ENCODE data around the gene SPINK2.

The SPINK2 gene, protein sequence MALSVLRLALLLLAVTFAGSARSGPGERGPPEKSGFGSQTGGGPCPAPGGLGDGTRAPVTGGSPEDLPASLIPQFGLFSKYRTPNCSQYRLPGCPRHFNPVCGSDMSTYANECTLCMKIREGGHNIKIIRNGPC

DNA sequence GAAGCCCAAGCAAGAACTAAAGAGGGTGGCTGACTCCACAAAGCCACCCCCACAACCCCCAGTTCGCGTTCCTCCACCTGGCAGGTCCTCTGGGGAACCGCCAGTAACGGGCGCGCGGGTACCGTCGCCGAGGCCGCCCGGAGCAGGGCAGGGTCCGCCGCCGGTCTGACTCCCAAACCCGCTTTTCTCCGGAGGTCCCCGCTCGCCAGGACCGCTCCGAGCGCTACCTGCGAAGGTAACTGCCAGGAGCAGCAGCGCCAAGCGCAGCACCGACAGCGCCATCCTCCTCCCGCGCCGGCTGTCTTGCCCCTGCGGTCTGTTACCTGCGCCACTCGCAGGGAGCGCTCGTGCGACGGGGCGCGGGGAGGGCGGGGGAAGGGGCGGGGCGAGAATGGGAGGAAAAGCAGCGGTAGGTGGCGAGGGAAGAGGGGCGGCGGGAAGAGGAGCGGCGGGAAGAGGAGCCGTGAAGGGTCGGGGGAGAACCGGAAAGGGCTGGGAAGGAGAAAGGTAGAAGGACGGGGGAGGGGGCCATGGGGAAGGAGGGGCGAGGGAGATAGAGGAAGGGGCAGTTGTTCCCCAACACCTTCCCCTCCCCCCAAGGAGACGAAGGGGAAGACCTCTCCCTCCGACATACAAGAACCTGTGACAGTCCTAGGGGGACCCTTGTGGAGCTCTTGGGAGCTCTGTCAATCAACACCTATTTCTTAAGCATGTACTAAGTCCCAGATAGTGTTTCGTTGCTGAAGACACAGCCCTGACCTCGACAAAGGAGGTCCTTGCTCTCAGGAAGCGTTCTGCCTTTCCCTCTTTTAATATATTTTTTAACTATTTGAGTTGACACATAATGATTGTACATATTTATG lies at the start of gene SPINK2:
Gene SPINK2 (minus strand): TSS at position 321 of the 863 bp plus-strand sequence. CDS start 39 bp downstream, at position 282.
- peak; percentile 53 for DNase-seq (ENCODE audit: low read depth)

DNA sequence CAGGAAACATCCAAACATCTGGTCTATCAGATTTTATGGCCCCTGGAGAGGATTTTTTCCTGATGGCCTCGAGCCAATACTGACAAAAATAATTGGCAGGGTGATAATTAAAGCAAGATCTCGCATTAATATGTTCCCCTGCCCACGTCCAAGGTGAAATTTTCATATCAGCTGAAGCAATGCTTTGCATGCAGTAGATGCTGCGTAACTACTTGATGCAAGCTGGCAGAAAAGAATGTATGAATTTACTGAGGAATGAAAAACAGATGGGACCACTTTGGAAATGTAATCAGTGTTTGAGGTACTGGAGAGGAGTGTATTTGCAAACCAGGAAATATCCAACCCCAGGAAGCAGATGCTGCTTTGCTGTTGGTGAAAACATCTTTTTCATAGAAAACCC lies 49.4 kb upstream of the SPINK2 start:
- no peak for DNase-seq (ENCODE audit: low read depth)

DNA sequence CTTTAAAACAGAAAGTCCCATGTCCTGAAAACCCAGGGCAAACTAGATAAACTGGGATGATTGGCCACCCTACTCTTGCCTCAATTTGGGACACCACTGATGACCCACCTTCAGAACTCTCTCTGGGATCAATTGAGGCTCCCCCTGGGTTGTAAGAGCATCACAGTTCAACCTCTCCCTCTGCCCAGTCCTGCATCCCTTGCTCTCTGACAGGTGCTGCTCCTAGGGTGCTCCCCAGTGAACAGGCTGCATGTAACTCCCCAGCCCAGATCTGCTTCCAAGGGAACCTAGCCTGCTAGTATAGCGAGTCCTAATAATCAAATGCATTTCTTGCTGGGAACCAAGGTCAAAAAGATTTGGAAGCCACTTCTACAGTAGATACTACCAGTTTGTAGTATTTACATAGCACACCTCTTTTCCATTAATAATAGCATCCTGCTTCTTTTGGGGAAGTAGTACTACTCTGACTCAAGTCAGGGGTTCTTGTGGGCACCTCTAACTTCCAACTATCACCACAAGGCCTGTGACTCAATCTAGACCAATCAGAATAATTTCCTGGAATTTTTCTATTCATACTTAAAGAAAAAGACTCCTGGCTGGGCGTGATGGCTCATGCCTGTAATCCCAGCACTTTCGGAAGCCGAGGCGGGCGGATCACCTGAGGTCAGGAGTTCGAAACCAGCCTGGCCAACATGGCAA lies 42.1 kb upstream of the SPINK2 start:
- DNase-seq (ENCODE audit: low read depth): no peak

DNA sequence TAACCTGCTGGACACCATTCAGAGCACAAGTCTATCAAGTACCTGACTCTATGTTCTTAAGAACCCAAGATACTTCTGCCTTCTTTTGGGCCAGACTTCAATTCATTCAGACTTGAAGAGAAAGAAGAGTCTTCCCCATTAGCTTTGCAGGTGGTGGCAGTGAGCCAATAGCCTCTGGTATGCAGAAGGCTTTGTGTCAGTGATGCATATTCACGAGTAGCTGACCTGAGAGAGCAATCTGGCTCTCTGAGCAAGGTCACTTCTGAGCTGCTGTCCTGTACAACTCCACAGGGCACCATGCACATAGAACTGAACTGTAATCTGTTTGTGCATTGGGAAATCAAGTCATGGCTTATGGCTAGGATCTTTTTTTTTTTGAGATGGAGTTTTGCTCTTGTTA lies 39.9 kb upstream of the SPINK2 start:
- no peak for DNase-seq (ENCODE audit: low read depth)

DNA sequence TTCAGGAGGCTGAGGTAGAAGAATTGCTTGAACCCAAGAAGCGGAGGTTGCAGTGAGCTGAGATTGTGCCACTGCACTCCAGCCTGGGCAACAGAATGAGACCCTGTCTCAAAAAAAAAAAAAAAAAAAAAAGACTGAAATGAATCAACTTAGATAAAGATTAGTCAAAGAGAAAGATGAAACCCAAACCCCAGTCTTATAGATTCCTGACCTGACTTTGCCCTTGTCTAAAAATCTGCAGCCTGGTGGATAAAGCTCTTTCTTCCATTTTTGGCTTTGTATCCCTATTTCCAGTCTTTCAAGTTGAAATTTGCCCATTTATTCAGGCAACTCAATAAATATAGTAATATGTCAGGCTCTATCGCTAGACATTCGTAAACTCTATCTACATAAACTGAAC lies 39.3 kb upstream of the SPINK2 start:
- no peak for DNase-seq (ENCODE audit: low read depth)

DNA sequence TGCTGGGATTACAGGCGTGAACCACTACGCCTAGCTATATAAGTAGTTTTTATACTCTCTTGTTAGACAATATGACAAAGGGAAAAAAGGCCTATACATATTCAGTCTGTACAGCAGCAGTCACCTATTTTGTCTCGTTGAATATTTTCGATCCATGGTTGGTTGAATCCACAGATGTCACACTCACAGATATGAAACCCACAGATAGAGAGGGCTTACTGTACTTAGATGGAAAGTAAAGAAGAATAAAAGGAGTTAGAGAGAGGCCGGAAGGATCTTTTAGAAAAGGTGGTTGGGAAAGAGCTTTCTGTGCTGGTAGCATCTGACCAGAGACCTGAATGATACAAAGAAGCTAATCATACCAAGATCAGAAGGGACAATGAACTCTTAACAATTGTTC lies 38.3 kb upstream of the SPINK2 start:
- DNase-seq (ENCODE audit: low read depth): no peak

DNA sequence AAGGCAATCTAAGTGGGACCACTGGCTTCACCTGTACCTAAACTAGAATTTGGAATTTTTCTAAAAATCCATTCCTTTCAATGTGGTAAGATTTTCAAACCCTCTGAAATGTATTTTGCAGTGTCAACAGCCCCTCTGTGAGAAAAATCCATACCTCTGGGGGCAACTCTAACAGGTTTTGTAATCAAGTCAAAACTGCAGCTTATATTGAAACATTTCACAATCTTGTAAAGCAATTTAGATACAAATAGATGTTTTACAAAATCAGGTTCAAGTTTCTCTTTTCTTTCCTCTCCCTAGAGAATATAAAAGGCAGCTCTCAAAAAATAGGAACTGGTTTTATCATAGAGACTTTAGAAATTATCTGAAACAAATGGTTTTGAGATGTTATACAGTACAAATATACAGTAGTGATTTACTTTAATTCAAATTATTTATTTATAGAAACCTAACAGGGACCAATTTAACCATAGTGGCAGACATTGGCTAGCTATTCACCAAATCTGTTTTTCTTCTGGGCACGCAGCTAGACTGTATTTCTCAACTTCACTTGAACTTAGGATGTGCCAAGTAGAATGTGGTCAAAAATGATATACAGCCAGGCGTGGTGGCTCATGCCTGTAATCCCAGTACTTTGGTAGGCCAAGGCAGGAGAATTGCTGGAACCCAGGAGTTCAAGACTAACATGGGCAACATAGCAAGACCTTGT lies 36.3 kb upstream of the SPINK2 start:
- DNase-seq (ENCODE audit: low read depth): no peak

DNA sequence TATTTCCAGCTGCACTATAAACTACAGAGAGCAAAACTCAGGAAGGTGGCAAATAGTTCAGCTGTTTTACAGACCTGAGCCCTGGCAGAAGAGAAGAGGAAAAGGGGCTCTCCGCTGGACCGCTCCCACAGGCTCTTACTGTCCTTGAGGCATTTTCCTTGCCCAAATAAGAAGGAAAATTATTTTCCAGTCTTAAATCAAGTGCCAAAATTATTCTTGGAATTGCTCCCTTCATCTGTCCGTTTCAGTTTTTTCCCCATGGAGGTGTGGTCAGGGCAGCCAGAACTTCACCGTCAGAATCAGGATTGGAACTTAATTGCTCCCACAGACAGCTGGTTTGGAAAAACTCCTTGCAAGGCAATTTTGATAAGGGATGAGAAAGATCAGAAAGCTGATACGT lies 35.2 kb upstream of the SPINK2 start:
- DNase-seq (ENCODE audit: low read depth): no peak

DNA sequence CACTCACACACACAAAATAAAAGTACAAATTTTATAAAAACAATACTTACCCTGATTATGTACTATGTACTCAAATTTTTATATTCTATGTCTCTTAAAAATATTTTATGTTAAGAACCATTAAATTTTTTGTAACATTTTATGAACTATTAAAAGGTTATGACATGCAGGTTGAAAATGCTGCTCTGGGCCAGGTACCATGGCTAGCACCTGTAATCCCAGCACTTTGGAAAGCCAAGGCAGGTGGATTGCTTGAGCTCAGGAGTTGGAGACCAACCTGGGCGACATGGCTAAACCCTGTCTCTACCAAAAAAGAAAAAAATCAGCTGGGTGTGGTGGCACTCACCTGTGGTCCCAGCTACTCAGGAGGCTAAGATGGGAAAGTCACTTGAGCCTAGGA lies 29.4 kb upstream of the SPINK2 start:
- DNase-seq (ENCODE audit: low read depth): no peak

DNA sequence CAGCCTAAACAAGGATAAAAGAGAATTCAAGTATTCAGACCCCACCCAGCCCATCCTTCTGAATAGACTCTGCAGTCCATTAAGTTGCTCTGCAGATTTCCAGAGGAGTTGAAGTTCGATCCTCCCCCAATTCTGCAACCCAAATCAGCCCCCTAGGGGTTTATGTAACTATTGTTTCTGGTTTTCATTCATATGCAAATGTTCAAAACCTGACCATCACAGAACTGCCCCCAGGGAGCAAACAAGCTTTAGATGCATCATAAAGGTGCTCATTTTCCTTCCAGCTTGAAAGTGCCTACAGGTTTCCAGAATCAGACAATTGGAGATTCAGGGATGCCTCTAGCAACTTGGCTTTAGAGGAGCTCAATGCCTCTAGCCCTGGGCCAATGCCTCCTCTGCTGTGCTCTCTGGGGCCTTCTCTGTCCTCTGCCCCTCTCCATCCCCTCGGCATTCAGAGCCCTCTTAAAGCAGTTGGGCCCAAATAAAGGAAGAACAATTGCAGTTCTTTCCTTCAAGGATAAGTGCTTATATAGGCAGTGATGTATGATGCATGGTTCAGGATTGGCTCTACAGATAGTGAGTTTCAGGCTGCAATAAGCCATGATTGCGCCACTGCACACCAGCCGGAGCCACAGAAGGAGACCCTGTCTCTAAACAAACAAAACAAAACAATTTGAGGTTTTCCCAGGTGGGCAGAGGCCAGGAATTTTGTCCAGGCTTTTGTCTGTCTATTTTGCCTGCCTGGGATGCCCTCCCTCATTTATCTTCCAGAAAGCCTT lies 23.5 kb upstream of the SPINK2 start:
- no peak for DNase-seq (ENCODE audit: low read depth)

DNA sequence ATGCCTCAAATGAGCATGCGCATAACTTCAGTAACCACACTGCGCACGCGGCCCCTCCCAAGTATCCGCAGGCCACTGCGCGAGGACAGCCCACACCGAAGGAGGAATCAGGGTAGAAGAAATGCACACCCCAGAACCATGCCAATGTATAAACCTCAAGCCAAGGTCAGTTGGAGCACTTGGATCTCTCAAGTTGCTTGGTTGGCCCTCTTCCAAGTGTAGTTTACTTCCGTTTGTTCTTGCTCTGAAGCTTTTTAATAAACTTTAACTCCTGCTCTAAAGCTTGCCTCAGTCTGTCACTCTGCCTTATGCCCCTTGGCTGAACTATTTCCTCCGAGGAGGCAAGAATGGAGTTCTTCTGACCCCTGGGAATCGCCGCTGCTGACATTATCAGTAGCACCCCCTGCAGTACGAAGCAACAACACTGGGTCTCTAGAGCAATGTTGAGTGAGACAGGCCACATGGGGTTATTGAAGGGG lies 22.0 kb upstream of the SPINK2 start:
- no peak for DNase-seq (ENCODE audit: low read depth)

DNA sequence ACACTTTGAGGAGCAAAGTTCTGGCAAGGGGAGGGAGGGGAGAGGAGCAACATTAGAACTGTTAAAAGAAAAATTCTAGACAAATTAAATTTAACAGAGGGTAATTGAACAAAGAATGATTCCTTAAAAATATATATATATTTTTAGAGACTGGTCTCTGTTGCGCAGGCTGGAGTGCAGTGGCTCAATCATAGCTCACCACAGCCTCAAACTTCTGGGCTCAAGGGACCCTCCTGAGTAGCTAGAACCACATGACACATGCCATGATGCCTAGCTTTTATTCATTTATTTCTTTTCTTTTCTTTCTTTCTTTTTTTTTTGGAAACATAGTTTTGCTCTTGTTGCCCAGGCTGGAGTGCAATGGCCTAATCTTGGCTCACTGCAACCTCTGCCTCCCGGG lies 19.1 kb upstream of the SPINK2 start:
- no peak for DNase-seq (ENCODE audit: low read depth)

DNA sequence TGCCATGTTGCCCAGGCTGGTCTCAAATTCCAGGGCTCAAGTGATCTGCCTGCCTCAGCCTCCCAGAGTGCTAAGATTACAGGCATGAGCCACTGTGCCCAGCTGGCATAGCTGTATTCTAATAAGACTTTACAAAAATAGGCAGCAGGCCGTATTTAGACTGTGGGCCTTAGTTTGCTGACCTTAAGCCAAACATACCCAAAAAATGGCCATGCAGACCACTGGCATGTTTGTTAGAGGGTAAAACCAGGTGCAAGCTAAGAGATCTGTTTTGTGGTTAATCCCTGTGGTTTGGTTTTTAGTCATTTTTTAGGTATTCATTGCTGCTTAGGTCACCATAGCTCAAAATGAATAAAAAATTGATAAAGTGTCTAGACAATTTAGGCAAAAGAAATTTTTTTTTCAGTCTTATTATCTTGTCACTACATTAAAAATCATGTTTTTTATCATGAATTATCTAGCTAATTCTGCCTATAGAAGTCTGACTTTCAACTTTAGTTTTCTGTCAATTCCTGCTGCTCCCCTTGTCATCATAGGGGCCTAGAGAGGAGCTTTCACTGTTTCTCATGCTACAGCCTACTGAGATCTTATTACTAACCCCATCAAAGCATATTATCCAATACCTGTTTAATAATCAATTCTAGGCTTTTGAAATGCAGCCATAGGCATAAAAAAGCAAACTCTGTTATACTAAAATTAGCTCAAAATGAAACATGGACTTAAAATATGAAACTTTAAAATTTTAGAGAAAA lies 7.5 kb upstream of the SPINK2 start:
- DNase-seq (ENCODE audit: low read depth): no peak

DNA sequence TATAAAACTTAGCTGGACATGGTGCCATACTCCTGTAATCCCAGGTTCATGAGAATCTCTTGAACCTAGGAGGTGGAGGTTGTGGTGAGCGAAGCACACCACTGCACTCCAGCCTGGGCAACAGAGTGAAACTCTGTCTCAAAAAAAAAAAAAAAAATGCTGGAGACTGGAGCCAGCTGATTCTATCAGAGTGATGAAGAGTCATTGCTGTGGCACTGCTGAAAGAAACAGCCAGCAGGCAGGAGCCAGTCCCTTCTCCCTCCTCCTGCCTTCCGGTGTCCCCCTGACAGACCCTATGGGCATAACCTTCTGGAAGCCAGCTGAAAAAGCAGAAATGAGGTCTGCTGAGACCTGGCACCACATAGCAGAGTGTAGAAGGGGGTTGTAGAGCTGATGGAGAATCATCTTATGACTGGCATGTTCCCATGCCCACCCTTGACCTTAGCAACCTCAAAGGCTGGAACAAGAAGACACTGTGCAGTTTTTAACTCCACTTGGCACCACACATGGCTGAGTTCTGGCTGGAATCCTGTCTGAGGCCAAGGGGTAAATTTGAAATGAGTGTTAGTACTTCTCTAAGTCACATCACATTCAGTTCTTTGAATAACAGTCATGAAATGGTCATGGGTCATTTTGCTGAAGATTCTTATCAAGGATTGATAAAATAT lies 2.6 kb upstream of the SPINK2 start:
- no peak for DNase-seq (ENCODE audit: low read depth)

DNA sequence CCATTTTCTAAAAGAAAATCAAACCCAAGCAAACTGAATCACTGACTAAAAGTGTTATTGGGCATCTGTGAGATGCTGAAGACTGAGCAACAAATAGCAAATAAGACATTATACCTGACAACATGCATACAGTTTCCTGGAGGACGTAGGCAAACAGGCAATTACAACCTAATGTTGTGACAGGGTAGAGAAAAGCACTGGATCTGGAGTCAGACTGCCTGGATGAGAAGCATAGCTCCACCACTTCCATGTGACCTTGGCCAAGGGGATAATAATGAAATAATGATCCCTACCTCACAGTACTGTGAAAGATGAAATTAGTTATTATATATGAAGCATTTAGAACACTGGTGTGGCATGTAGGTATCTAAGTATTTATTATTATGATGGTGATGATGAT lies 2.7 kb downstream of the SPINK2 start:
- DNase-seq (ENCODE audit: low read depth): no peak

DNA sequence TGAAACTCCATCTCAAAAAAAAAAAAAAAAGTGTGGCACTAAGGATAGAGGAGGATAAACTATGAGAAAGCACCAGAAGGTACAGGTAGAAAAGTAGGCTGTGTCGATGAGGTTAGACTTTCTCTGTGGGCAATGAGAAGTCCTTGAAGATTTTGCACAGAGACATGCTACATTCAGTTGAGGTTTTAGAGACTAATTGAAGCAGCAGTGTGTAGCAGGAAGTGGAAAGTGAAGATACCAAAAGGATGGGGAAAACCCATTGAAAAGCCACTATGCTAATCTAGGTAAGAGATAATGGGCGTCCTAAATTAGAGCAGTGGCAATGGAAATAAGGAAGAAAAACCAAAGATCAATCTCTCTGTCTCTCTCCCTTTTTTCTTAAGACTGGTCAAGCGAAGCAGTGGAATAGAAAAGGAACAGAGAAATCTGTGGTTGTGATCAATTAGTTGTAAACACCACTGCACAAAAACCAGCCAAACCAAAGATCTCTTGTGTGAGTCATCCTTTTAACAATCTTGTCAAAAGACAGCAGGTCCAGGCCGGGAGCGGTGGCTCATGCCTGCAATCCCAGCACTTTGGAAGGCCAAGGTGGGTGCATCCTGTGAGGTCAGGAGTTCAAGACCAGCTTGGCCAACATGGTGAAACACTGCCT lies 3.5 kb downstream of the SPINK2 start:
- DNase-seq (ENCODE audit: low read depth): peak; percentile 8

DNA sequence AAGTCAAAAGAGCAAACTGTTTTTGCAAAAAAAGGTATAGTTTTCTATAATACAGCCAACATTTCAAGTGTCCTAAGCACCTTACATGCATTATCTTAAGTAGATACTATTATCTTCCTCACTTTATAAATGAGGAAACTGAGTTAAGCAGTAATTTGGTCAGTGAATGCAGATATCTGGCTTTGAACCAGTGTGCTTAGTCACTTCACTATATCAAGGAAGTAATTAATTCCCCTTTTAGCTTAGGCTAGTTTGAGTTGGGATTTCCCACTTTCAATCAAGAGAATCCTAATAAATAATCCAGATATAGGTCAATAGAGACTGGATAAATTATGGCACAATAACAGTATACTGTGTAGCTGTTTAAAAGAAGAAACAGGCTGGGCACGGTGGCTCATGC lies 14.8 kb downstream of the SPINK2 start:
- no peak for DNase-seq (ENCODE audit: low read depth)

DNA sequence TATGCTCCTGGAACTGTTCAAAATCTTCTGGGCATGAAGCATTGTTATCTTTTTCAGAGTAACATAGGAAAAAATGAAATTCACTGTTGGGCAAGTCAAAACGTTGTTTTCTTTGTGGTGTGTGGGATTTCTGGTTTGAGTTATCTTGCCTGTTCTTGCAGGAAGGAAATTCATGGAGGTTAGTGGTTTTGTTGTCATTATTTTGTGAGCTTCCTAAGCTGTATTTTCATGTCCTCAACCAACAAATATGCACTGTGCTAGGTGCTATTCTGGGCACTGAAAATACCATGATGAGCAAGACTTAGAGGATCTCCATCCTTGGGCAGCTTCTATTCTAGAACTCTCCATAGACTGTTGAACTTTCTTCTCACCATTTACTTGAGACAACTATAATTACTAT lies 16.9 kb downstream of the SPINK2 start:
- no peak for DNase-seq (ENCODE audit: low read depth)

DNA sequence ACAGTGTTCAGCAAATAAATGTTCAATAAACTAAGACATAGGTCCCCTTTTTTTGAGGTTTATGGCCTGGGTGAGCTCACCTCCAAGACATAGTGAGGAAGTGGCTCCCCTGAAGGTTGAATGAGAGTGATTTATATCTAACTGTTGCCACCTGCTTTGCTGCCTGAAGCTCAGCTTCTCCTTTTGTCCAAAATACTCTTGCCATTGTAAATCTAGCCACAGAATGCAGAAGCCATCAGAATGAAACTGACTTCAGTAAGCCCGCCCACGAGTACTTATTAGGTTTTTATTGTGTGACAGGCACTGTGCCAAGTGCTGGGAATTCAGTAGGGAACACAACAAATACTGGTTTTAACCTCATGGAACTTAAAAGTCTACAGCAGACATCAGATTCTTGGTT lies 18.0 kb downstream of the SPINK2 start:
- no peak for DNase-seq (ENCODE audit: low read depth)
